HG02798 (cell line): Measurements from ENCODE around the gene MARK4.
"Not testable (repeated sequence)": the region's sequence is repeated elsewhere in the genome, so short reads cannot be mapped to it uniquely, and the experiment has no call there.

Experiments
- ATAC-seq: cut with Tn5 transposase; IDR thresholded peaks from one replicate; pipeline ENCODE4 v1.9.1; 2021; ENCODE audit warnings: mild to moderate bottlenecking; ENCODE audit not compliant: unreplicated experiment, poor library complexity

Gene MARK4

GRCh38 chr19:45303269-45304060 lies 52.4 kb downstream of the MARK4 start:
- ATAC-seq, result no peak

DNA sequence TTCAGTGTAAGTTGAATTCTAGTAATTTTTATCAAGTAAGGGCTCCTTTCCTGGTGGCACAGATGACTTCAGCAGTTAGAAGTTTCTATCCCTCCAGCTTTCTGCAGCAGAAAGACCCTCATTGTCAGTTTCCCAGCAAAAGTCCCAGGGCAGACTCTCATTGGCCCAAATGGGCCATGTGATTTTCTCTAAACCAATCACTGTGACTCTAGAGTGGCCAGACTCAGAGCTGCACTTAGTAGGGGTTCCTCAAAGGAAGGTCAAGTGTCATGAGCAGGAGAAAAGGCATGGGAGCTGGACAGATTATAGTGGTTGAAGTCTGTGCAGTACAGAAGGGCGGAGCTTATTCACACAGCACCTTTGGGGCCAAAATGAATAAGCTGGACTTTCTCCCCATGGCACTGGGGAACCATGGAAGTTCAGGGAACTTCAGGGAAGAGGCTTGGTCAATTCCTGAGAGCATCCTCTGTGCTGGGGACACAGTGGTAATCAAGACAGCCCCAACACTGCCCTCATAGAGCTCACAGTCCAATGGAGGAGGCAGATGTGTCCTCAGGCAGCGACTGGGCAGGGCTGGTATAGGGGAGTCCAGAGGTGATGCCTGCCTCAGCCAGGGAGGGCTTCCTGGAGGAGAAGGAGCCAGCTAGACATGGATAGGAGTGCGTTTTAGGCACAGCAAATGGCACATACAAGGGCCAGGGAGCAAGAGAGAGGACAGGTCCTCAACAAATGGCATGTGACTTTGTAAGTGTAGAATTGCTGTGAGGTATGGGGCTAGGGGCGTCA lies 53.3 kb downstream of the MARK4 start:
- no peak for ATAC-seq

GRCh38 chr19:45305007-45305406 lies 53.9 kb downstream of the MARK4 start:
- no peak for ATAC-seq

DNA sequence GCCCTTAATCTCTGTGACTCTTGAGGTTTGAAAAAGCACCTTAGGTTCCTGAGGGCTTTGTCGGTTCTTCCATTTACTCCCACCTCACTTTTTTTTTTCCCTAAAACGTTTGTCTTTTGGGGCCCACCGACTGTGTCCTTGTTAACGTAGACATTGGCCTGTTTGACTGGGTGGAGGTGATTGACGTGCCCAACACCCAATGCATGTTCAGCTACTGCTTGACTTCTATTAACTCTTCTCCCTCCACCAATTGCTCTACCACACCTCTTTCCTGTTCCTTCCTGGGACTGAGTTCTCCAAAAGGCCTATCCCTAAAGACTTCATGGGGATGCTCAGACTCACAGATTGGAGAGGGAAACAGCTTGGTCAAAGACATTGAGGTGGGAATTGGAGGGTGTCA lies 54.4 kb downstream of the MARK4 start:
- no peak for ATAC-seq

- ATAC-seq, result no peak
These were observed 55.0 kb downstream of the MARK4 start for GRCh38 chr19:45306040-45306439.

- ATAC-seq, result no peak
These were observed 55.5 kb downstream of the MARK4 start for GRCh38 chr19:45306518-45307027.

GRCh38 chr19:45307361-45307760 lies 56.3 kb downstream of the MARK4 start:
- no peak for ATAC-seq

GRCh38 chr19:45309322-45309721 lies 58.3 kb downstream of the MARK4 start:
- ATAC-seq, result not testable (repeated sequence)

DNA sequence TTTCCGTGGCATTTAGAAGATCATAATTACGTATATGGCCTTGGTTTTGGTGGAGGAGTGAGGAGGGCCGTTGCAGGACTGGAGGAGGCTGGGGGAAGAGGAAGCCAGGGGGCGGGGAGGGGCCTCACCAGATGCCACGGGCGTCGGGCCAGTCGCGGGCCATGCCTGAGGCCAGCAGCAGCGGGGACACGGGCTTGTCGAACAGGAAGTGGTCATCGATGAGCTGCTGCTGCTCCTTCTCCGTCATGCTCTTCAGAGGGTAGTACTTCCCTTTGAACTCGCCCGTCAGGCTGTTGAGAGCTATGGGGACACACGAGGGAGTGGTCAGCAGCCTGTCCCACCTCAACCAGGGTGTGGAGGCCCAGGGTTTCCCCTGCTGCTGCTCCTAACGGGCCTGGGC lies 60.5 kb downstream of the MARK4 start:
- ATAC-seq, result no peak

- not testable (repeated sequence) for ATAC-seq
These were observed 61.2 kb downstream of the MARK4 start for GRCh38 chr19:45312285-45312684.

GRCh38 chr19:45314708-45315245 lies 63.7 kb downstream of the MARK4 start:
- no peak for ATAC-seq

DNA sequence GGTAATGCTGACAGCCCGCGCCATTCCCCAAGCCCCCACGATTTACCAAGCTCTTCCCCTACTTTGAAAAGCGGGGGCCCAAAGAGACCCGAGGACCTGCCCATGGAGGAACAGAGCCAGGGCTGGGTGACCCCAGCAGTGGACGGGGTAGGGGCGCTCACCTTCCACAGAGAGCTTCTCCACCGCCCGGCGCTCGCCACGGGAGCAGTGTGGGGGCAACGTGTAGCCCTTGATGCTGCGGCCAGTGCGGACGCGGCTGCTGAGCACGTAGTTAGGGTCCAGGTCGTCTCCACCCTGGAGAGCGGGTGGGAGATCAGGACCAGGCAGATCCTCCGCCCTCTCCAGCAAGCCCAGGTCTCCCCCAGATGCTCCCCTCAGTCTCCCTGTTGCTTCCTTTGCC lies 64.2 kb downstream of the MARK4 start:
- no peak for ATAC-seq

DNA sequence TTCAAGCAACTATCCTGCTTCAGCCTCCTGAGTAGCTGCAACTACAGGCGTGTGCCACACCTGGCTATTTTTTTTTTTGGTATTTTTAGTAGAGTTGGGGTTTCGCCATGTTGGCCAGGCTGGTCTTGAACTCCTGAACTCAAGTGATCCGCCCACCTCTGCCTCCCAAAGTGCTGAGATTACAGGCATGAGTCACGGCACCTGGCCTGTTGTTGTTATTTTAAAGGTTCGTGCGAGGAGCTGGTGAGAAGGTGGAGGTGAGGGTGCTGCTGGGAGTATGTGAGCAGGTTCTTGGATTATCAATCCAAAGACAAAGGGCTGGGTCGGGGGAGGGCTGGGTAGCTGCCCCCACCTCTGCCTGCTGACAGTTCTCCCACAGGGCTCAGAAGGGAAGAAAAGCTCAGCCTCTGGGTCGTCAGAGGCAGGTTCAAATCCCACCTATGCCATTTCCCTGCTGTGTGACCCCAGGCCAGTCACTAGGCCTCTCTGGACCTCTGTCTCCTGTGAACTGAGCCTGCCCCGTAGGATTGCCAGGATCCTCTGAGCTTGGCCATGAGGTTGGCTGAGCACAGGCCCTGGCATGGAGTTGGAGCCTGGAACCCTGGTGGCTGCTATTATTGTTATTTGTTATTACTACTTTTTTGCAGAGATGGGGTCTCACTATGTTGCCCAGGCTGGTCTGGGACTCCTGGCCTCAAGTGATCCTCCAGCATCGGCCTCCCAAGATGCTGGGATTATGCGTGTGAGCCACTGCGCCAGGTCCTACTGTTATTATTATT lies 70.1 kb downstream of the MARK4 start:
- ATAC-seq, result no peak

DNA sequence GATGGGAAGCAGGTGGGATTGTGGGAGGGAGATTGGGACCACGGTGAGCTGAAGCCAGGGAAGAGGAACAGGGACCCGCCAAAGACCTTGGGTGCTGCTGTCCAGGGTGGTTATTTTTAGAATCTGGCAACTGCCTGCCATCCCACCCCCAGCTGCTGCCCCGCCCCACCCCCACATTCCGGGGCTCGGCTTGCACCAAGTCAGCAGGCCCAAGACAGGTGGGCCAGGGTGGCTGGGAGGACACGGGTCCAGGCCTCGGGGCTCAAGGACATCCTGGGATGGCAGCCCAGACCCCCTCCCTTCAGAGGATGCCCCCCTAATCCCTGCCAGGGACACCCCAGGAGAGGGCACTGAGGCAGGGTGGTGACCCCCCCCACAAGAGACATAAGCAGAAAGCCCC lies 70.8 kb downstream of the MARK4 start:
- no peak for ATAC-seq

- ATAC-seq, result no peak
These were observed 71.2 kb downstream of the MARK4 start for GRCh38 chr19:45322311-45322710.

DNA sequence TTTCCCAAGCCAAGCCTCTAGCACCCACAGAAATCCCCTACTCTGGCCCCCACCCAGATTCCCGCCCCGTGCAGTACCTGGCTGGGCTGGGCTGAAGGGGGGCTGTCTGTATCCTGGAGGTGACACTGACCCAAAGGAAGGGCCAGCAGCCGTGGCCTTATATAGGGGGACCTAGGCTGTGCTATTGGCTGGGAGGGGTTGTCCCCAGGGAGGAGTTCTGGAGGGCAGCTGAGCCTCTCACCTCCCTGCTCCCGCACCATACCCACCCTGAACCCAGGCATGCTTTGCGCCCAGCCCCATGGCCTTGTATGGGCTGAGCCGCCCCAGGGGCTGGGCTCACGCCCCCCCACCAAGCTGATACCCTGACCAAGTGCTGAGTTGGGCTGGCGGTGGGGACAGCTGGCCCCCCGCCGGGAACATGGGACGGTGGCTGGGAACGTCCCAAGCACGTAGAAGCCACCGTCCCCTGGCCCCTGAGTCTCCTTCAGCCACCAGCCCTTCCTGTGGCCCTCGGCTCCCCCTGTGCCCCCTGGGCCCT lies 71.7 kb downstream of the MARK4 start, which contains the start of gene CKM:
TSS of gene CKM (minus strand) at position 132 of the 538 bp plus-strand sequence. CDS start 3,162 bp downstream, outside the sequence.
- no peak for ATAC-seq

- no peak for ATAC-seq
These were observed 72.6 kb downstream of the MARK4 start for GRCh38 chr19:45323671-45324081.

DNA sequence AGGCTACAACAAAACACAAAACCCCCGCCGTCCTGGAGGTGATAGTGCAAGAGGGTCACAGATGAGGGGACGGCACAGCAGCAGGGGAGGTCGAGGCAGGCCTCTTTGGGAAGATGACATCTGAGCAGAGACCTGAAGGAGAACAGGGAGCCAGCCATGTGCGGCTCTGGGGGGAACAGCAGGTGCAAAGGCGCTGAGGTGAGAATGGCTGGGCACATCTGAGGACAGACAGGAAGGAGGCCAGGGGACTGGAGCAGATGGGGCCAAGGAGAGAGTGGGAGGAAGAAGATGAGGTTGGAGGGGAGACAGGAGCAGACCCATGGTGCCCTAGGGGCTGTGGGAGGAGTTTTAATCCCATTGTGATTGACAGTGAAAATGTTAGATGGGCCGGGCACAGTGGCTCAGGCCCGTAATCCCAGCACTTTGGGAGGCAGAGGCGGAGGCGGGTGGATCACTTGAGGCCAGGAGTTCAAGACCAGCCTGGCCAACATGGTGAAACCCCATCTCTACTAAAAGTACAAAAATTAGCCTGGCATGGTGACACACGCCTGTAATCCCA lies 73.4 kb downstream of the MARK4 start:
- no peak for ATAC-seq

GRCh38 chr19:45327404-45328143 lies 76.5 kb downstream of the MARK4 start:
- no peak for ATAC-seq
